ENCODE results near the gene NEK2. TPM values are rescaled to one million over a fixed set of nuclear protein-coding genes. Genes with fewer than 3 reads are reported as not detected.
A peak's percentile ranks its signal among the peaks of the same experiment; 100 is the strongest.
"Not testable (repeated sequence)": the region's sequence is repeated elsewhere in the genome, so short reads cannot be mapped to it uniquely, and the experiment has no call there.

The NEK2 gene
- total RNA-seq, 1 experiment from 2014 or later: 47.5 TPM

- Histone ChIP-seq H3K79me2 (ENCODE audit: low read length) (no peaks in the 10 kb centered on the region), H3K27ac (ENCODE audit: low read length) (no peak overlapping the region), H3K4me2 (ENCODE audit: low read length) (no peak overlapping the region), H3K9me3 (ENCODE audit: low read length) (no peaks in the 10 kb centered on the region), H3K27me3 (ENCODE audit: low read length) (no peaks in the 10 kb centered on the region), H3K36me3 (ENCODE audit: low read depth, low read length) (no peaks in the 10 kb centered on the region), H3K9ac (ENCODE audit: low read length) (no peak overlapping the region), H3F3A (ENCODE audit: low read length, unreplicated experiment) (no peaks in the 10 kb centered on the region), H3K4me3 (ENCODE audit: low read length) (no peak overlapping the region), H4K20me1 (ENCODE audit: low read length) (no peaks in the 10 kb centered on the region), H3K9me2 (replicated peaks; ENCODE audit: low read length) (no peaks in the 10 kb centered on the region), H2AFZ (ENCODE audit: low read length) (no peak overlapping the region), H3K4me1 (ENCODE audit: insufficient read depth, low read length) (no peaks in the 10 kb centered on the region)
- POLR2A ChIA-PET (ENCODE audit: unreplicated experiment): no interaction called here
- intact Hi-C loops (cut with micrococcal nuclease): no loop called here
- no peak for ATAC-seq
- no peak for DNase-seq
- CTCF ChIA-PET: no interaction called here
- TF ChIP-seq CTCF (conservative IDR thresholded peaks at IDR 0.05; ENCODE audit: low read depth, low read length) (no peak), EZH2 (IDR thresholded peaks at IDR 0.05; ENCODE audit: low read length, unreplicated experiment) (no peak), EZH2phosphoT487 (IDR thresholded peaks at IDR 0.05; ENCODE audit: borderline replicate concordance, low read length) (no peak)
- no TSS peak for BruUV-seq (replicated peaks)
Observed at GRCh38 chr1:211627259-211627658, 48.2 kb downstream of the NEK2 start.

- ATAC-seq; DNase-seq; H3K27ac ChIP-seq (ENCODE audit: low read length); CTCF ChIA-PET; H3F3A ChIP-seq (ENCODE audit: low read length, unreplicated experiment); POLR2A ChIA-PET (ENCODE audit: unreplicated experiment); H3K4me2 ChIP-seq (ENCODE audit: low read length); H4K20me1 ChIP-seq (ENCODE audit: low read length); intact Hi-C loops (cut with micrococcal nuclease); H3K4me1 ChIP-seq (ENCODE audit: insufficient read depth, low read length); H3K79me2 ChIP-seq (ENCODE audit: low read length); H3K9me3 ChIP-seq (ENCODE audit: low read length); H3K9me2 ChIP-seq (replicated peaks; ENCODE audit: low read length); H3K27me3 ChIP-seq (ENCODE audit: low read length); H3K9ac ChIP-seq (ENCODE audit: low read length); BruUV-seq (replicated peaks); H2AFZ ChIP-seq (ENCODE audit: low read length); H3K36me3 ChIP-seq (ENCODE audit: low read depth, low read length); H3K4me3 ChIP-seq (ENCODE audit: low read length): not testable (repeated sequence)
Observed at GRCh38 chr1:211625866-211626265, 49.6 kb downstream of the NEK2 start.

- Histone ChIP-seq H3K9me3 (ENCODE audit: low read length) (no peaks in the 10 kb centered on the region), H3K4me2 (ENCODE audit: low read length) (no peak overlapping the region), H3K79me2 (ENCODE audit: low read length) (no peaks in the 10 kb centered on the region), H2AFZ (ENCODE audit: low read length) (no peak overlapping the region), H3K27me3 (ENCODE audit: low read length) (no peaks in the 10 kb centered on the region), H3K4me1 (ENCODE audit: insufficient read depth, low read length) (no peaks in the 10 kb centered on the region), H3F3A (ENCODE audit: low read length, unreplicated experiment) (no peaks in the 10 kb centered on the region), H3K4me3 (ENCODE audit: low read length) (no peak overlapping the region), H3K27ac (ENCODE audit: low read length) (no peak overlapping the region), H3K9ac (ENCODE audit: low read length) (no peak overlapping the region), H3K36me3 (ENCODE audit: low read depth, low read length) (no peaks in the 10 kb centered on the region), H4K20me1 (ENCODE audit: low read length) (no peaks in the 10 kb centered on the region), H3K9me2 (replicated peaks; ENCODE audit: low read length) (no peaks in the 10 kb centered on the region)
- DNase-seq (peak; percentile 36), ATAC-seq (peak; percentile 80)
- ChIA-PET POLR2A (ENCODE audit: unreplicated experiment) (no interaction called here), CTCF (interaction anchor here (0.6 to 0.9 kb wide), 3 partner anchors 28 to 298 kb away, joined by 3 read pairs; no protein-coding TSS in a partner anchor)
- no TSS peak for BruUV-seq (replicated peaks)
- intact Hi-C loops (cut with micrococcal nuclease): no loop called here
- TF ChIP-seq CTCF (conservative IDR thresholded peaks at IDR 0.05; ENCODE audit: low read depth, low read length) (peak; percentile 49), EZH2 (IDR thresholded peaks at IDR 0.05; ENCODE audit: low read length, unreplicated experiment) (no peak), EZH2phosphoT487 (IDR thresholded peaks at IDR 0.05; ENCODE audit: borderline replicate concordance, low read length) (no peak)
Observed at GRCh38 chr1:211625040-211625439, 50.4 kb downstream of the NEK2 start.

Measured in PC-3 (cell line).